OCI-LY1 (cell line): Measurements from ENCODE around the gene GOLPH3L.

Source experiments
- EZH2 ChIP-seq: fragments of 200-600 bp; sonication (generic), shearing (Covaris generic); IDR thresholded peaks from 2 replicates; pipeline ENCODE4 v1.8.0; 2017; ENCODE audit warnings: borderline replicate concordance, mixed run types, mild to moderate bottlenecking, antibody characterized with exemption, low read length, moderate library complexity, mixed read lengths
- TF ChIP-seq, protein P1 (sequence below): fragments of 200-600 bp; sonication (generic), shearing (Covaris generic); IDR thresholded peaks from 2 replicates; pipeline ENCODE4 v1.5.1; 2017; ENCODE audit warnings: mild to moderate bottlenecking, antibody characterized with exemption, low read length, moderate library complexity, mixed read lengths

GRCh38 chr1:150695561-150695960 lies 1.4 kb downstream of the GOLPH3L start:
- TF ChIP-seq, protein P1, sequence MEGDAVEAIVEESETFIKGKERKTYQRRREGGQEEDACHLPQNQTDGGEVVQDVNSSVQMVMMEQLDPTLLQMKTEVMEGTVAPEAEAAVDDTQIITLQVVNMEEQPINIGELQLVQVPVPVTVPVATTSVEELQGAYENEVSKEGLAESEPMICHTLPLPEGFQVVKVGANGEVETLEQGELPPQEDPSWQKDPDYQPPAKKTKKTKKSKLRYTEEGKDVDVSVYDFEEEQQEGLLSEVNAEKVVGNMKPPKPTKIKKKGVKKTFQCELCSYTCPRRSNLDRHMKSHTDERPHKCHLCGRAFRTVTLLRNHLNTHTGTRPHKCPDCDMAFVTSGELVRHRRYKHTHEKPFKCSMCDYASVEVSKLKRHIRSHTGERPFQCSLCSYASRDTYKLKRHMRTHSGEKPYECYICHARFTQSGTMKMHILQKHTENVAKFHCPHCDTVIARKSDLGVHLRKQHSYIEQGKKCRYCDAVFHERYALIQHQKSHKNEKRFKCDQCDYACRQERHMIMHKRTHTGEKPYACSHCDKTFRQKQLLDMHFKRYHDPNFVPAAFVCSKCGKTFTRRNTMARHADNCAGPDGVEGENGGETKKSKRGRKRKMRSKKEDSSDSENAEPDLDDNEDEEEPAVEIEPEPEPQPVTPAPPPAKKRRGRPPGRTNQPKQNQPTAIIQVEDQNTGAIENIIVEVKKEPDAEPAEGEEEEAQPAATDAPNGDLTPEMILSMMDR: no peak
- TF ChIP-seq EZH2: no peak
